Neural progenitor cell (in vitro differentiated cells): ENCODE measurements around the gene POU2AF1.

Experiments used
- CTCF ChIP-seq: fragments of 200-600 bp; sonication (generic); IDR thresholded peaks from 2 replicates; pipeline ENCODE4 v1.5.1; 2017; ENCODE audit warnings: antibody characterized with exemption, mild to moderate bottlenecking
- EZH2 ChIP-seq: fragments of 200-600 bp; sonication (generic); IDR thresholded peaks from 2 replicates; pipeline ENCODE4 v1.6.1; 2017; ENCODE audit warnings: antibody characterized with exemption, mild to moderate bottlenecking, moderate library complexity
- EZH2phosphoT487 ChIP-seq: fragments of 200-600 bp; sonication (generic); IDR thresholded peaks from 2 replicates; pipeline ENCODE4 v1.6.1; 2017; ENCODE audit warnings: antibody characterized with exemption

DNA sequence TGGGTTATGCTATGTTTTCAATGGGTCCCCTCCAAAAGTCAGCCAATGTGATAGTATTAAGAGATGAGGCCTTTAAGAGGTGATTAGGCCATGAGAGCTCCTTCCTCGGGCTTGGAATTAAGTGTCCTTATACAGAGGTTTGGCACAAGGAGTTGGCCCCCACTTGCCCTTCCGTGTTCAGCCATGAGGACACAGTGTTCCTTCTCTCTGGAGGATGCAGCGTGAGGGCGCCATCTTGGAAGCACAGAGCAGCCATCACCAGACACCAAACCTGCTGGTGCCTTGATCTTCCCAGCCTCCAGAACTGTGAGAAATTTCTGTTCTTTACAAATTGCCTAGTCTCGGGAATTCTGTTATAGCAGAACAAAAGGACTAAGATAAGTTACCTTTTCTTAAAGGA lies 53.8 kb downstream of the POU2AF1 start:
- TF ChIP-seq EZH2phosphoT487 = no peak
- no peak for TF ChIP-seq CTCF
- TF ChIP-seq EZH2 = no peak
